Ovary (tissue), 3 donors: Measurements from ENCODE around the gene OR4E2.

Source experiments
- CTCF ChIP-seq, 3 donors: fragments of 450-650 bp in 2 of 3; fragments of 200-600 bp in 1 of 3; IDR thresholded peaks; one replicate each; pipeline versions ENCODE4 v1.5.1 to v1.8.0; 2016 to 2022; ENCODE audit warnings: antibody characterized with exemption in 3 of 3, mild to moderate bottlenecking in 1 of 3
- EP300 ChIP-seq: sonication (generic); formaldehyde crosslinking; IDR thresholded peaks from one replicate; pipeline ENCODE4 v1.6.1; 2017; ENCODE audit warnings: antibody characterized with exemption
- donor health status: DM: no; HTN: no; CAD: no.

GRCh38 chr14:21653331-21653885 is at the start of gene OR4E2:
- no peak for TF ChIP-seq CTCF (IDR thresholded peaks at IDR 0.05)
- no peak for TF ChIP-seq EP300
